OCI-LY3 (cell line): ENCODE data around the gene PEX6.

Experiments used
- CTCF ChIP-seq: fragments of 200-600, 300-600 bp; sonication (generic); IDR thresholded peaks from 2 replicates; pipeline ENCODE4 v1.5.1; 2014; ENCODE audit warnings: antibody characterized with exemption, low read length, low read depth
- EZH2phosphoT487 ChIP-seq: fragments of 200-600 bp; shearing (Covaris generic); IDR thresholded peaks from 2 replicates; pipeline ENCODE4 v1.6.1; 2018; ENCODE audit warnings: antibody characterized with exemption, mixed run types, low read depth

DNA sequence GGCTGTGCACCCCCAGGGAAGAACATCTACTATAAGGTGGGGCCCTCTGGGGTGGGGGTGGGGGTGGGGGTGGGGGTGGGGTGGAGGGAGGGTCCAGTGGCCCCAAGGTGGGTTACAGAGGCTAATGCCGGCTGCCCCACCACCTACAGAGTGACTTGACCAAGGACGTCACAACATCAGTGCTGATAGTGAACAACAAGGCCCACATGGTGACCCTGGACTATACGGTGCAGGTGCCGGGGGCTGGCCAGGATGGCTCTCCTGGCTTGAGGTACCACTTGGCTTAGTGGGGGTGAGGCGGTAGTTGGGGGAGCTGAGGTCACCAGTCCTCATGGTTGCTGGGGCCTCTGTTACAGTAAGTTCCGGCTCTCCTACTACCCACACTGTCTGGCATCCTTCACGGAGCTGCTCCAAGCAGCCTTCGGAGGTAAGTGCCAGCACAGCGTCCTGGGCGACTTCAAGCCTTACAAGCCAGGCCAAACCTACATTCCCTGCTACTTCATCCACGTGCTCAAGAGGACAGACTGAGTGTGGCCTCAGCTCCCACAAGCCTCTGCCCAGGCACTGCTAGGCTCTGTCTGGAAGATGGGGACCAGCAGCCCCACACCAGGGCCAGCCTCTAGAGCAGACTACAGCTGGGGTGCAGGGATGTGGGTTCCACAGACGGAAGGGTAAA, 15.7 kb downstream of the PEX6 start:
- TF ChIP-seq CTCF, result no peak
- TF ChIP-seq EZH2phosphoT487, result no peak
